ENCODE measurements around the gene GASK1A.

GRCh38 chr3:43094851-43095250, 115.7 kb downstream of the GASK1A start:
- TF ChIP-seq CTCF (IDR thresholded peaks at IDR 0.05; ENCODE audit: borderline replicate concordance, extremely low read depth, low read length, poor library complexity, severe bottlenecking): no peak
- TF ChIP-seq EZH2 (IDR thresholded peaks at IDR 0.05; ENCODE audit: borderline replicate concordance, low read depth, low read length, severe bottlenecking): no peak
